HG03521 (cell line): ENCODE measurements around the gene MEOX2.

Experiments
- ATAC-seq: cut with Tn5 transposase; IDR thresholded peaks from one replicate; pipeline ENCODE4 v1.9.1; 2021; ENCODE audit warnings: mild to moderate bottlenecking, moderate library complexity; ENCODE audit not compliant: unreplicated experiment

MEOX2 gene

GRCh38 chr7:15681631-15682030 is 4.9 kb downstream of the MEOX2 start:
- no peak for ATAC-seq

GRCh38 chr7:15681186-15681585 is 5.3 kb downstream of the MEOX2 start:
- no peak for ATAC-seq

- ATAC-seq: no peak
Observed at GRCh38 chr7:15680446-15680845, 6.0 kb downstream of the MEOX2 start.

- ATAC-seq: no peak
Observed at GRCh38 chr7:15679306-15679705, 7.2 kb downstream of the MEOX2 start.

- ATAC-seq: no peak
Observed at GRCh38 chr7:15678653-15679052, 7.8 kb downstream of the MEOX2 start.

- ATAC-seq: no peak
Observed at GRCh38 chr7:15675379-15675778, 11.1 kb downstream of the MEOX2 start.

- no peak for ATAC-seq
Observed at GRCh38 chr7:15674586-15674985, 11.9 kb downstream of the MEOX2 start.

GRCh38 chr7:15669443-15670090 is 16.9 kb downstream of the MEOX2 start:
- ATAC-seq: no peak

- ATAC-seq: no peak
Observed at GRCh38 chr7:15667991-15668390, 18.5 kb downstream of the MEOX2 start.

GRCh38 chr7:15662451-15662850 is 24.0 kb downstream of the MEOX2 start:
- no peak for ATAC-seq

GRCh38 chr7:15658247-15658646 is 28.2 kb downstream of the MEOX2 start:
- ATAC-seq: no peak

- no peak for ATAC-seq
Observed at GRCh38 chr7:15652776-15653290, 33.6 kb downstream of the MEOX2 start.

- no peak for ATAC-seq
Observed at GRCh38 chr7:15651693-15652092, 34.8 kb downstream of the MEOX2 start.

GRCh38 chr7:15650787-15651186 is 35.7 kb downstream of the MEOX2 start:
- no peak for ATAC-seq

- no peak for ATAC-seq
Observed at GRCh38 chr7:15648461-15648961, 38.0 kb downstream of the MEOX2 start.

- no peak for ATAC-seq
Observed at GRCh38 chr7:15647309-15647708, 39.2 kb downstream of the MEOX2 start.

GRCh38 chr7:15643000-15643705 is 43.3 kb downstream of the MEOX2 start:
- no peak for ATAC-seq

GRCh38 chr7:15628876-15629275 is 57.6 kb downstream of the MEOX2 start:
- no peak for ATAC-seq

- no peak for ATAC-seq
Observed at GRCh38 chr7:15626041-15626440, 60.4 kb downstream of the MEOX2 start.

- ATAC-seq: no peak
Observed at GRCh38 chr7:15625466-15625865, 61.0 kb downstream of the MEOX2 start.

GRCh38 chr7:15621468-15621867 is 65.0 kb downstream of the MEOX2 start:
- ATAC-seq: no peak

- no peak for ATAC-seq
Observed at GRCh38 chr7:15620491-15621185, 65.8 kb downstream of the MEOX2 start.
